Measurements from ENCODE around the gene SELENOW. TPM values are rescaled to one million over a fixed set of nuclear protein-coding genes. Genes with fewer than 3 reads are reported as not detected.

SELENOW gene
- total and polyA plus RNA-seq, 2 of the 8 experiments (the other 6 are each of a cell fraction or from before 2014, with no cell fraction given), result 371 to 588 TPM

- H2AK5ac ChIP-seq (ENCODE audit: low read depth, low read length), result no peak overlapping the region
- H3K23ac ChIP-seq (ENCODE audit: insufficient read length), result no peak overlapping the region
- H3K27ac ChIP-seq (ENCODE audit: low read depth, low read length), result no peak overlapping the region
- no peaks in the 10 kb centered on the region for H3K36me3 ChIP-seq (ENCODE audit: control insufficient read depth in 2 of 4, insufficient read depth in 4 of 4, low read length in 3 of 4)
- no peaks in the 10 kb centered on the region for H3K9me3 ChIP-seq (ENCODE audit: insufficient read depth in 2 of 2, low read depth in 1 of 2, low read length in 1 of 2)
- H3K79me1 ChIP-seq (ENCODE audit: low read depth, low read length), result no peaks in the 10 kb centered on the region
- no peak overlapping the region for H4K5ac ChIP-seq (ENCODE audit: insufficient read length, low read depth, low read length)
- no peak overlapping the region for H4K8ac ChIP-seq (ENCODE audit: extremely low read depth, insufficient read depth, low read length)
- no peak overlapping the region for H3K14ac ChIP-seq (ENCODE audit: insufficient read length)
- no peaks in the 10 kb centered on the region for H3K4me1 ChIP-seq (replicated peaks in 1 of 4; ENCODE audit: control insufficient read depth in 3 of 4, insufficient read depth in 4 of 4, low read length in 3 of 4)
- H2BK20ac ChIP-seq (ENCODE audit: low read length), result no peak overlapping the region
- no peak overlapping the region for H3K4me3 ChIP-seq (ENCODE audit: extremely low read depth in 1 of 4, insufficient read depth in 2 of 4, low read depth in 3 of 4, low read length in 4 of 4)
- no peak overlapping the region for H3K4me2 ChIP-seq (ENCODE audit: insufficient read depth in 1 of 2, low read depth in 2 of 2, low read length in 2 of 2)
- 90% methylated on average over 6 of the region's 6 CpGs; no CpG with 5 or more reads in 1 of the 2 experiments for WGBS, 2 experiments (ENCODE audit: extremely low coverage in 1 of 2, insufficient coverage in 1 of 2, insufficient read length in 1 of 2, insufficient replicate concordance in 2 of 2, low coverage in 1 of 2, low lambda C conversion rate in 2 of 2, missing lambda C conversion rate in 1 of 2)
- no peak overlapping the region for H3K9ac ChIP-seq (replicated peaks in 1 of 4; ENCODE audit: extremely low read depth in 1 of 4, low read depth in 3 of 4, low read length in 3 of 4)
- no peak overlapping the region for H2BK12ac ChIP-seq (ENCODE audit: low read depth, low read length)
- FAIRE-seq, result no peak
- H3K27me3 ChIP-seq (replicated peaks in 1 of 4; ENCODE audit: control insufficient read depth in 3 of 4, extremely low read depth in 1 of 4, insufficient read depth in 3 of 4, low read length in 3 of 4), result no peaks in the 10 kb centered on the region
- H3K56ac ChIP-seq (replicated peaks; ENCODE audit: insufficient read length, low read depth, low read length), result no peak overlapping the region
- no peak overlapping the region for H2BK15ac ChIP-seq (ENCODE audit: low read length)
- no peaks in the 10 kb centered on the region for H3K79me2 ChIP-seq (ENCODE audit: control insufficient read depth in 1 of 2, insufficient read depth in 2 of 2, low read length in 2 of 2)
- no peak overlapping the region for H2AFZ ChIP-seq (ENCODE audit: low read length)
- POLR2A ChIA-PET (ENCODE audit: partially characterized antibody), result interaction anchor here (0.6 to 0.8 kb wide), 3 partner anchors 46 to 70 kb away, joined by 3 to 8 read pairs (median 4); no protein-coding TSS in a partner anchor
- DNase-seq (ENCODE audit: low read depth in 1 of 2, low spot score in 2 of 2), result no peak
- CTCF ChIA-PET (ENCODE audit: partially characterized antibody), result interaction anchor here (0.8 to 4.6 kb wide), 11 partner anchors 9 to 100 kb away, joined by 3 to 19 read pairs (median 5); no protein-coding TSS in a partner anchor
- no peak overlapping the region for H3K4ac ChIP-seq (replicated peaks; ENCODE audit: insufficient read length, low read depth, low read length)
- H4K20me1 ChIP-seq (replicated peaks in 1 of 2; ENCODE audit: control insufficient read depth in 1 of 2, insufficient read depth in 2 of 2, low read length in 2 of 2), result no peaks in the 10 kb centered on the region
- no peak overlapping the region for H2BK120ac ChIP-seq (replicated peaks; ENCODE audit: low read depth, low read length)
- H3K18ac ChIP-seq (ENCODE audit: extremely low read depth, low read length), result no peak overlapping the region
- H2BK5ac ChIP-seq (ENCODE audit: low read depth, low read length), result no peak overlapping the region
- H4K91ac ChIP-seq (replicated peaks; ENCODE audit: insufficient read length, low read length), result no peak overlapping the region
- H3K23me2 ChIP-seq (ENCODE audit: low read depth, low read length), result no peaks in the 10 kb centered on the region
- TF ChIP-seq POLR2A (IDR thresholded peaks at IDR 0.05; ENCODE audit: control extremely low read depth in 1 of 2, low read depth in 2 of 2, low read length in 2 of 2), result no peak
- TF ChIP-seq TBP (IDR thresholded peaks at IDR 0.05; ENCODE audit: low read depth, low read length), result no peak
- no peak for TF ChIP-seq ZNF274 (IDR thresholded peaks at IDR 0.05; ENCODE audit: borderline replicate concordance, extremely low read depth, low read length)
- TF ChIP-seq KDM5A (IDR thresholded peaks at IDR 0.05; ENCODE audit: low read length), result no peak
- no peak for TF ChIP-seq NRF1 (IDR thresholded peaks at IDR 0.05; ENCODE audit: low read depth, low read length)
- no peak for TF ChIP-seq GTF2F1 (IDR thresholded peaks at IDR 0.05; ENCODE audit: borderline replicate concordance, low read depth, low read length)
- no peak for TF ChIP-seq JUND (IDR thresholded peaks at IDR 0.05; ENCODE audit: low read length)
- TF ChIP-seq CTCF (IDR thresholded peaks at IDR 0.05; ENCODE audit: control extremely low read depth in 1 of 3, insufficient read depth in 1 of 3, low read depth in 1 of 3, low read length in 3 of 3), result no peak
- no peak for TF ChIP-seq CTBP2 (IDR thresholded peaks at IDR 0.05; ENCODE audit: borderline replicate concordance, insufficient read depth, insufficient read length, low read length)
- no peak for TF ChIP-seq CHD2 (IDR thresholded peaks at IDR 0.05; ENCODE audit: low read length)
- no peak for TF ChIP-seq NANOG (IDR thresholded peaks at IDR 0.05; ENCODE audit: insufficient read depth, low read depth, low read length, poor library complexity, severe bottlenecking)
- no peak for TF ChIP-seq KDM4A (IDR thresholded peaks at IDR 0.05; ENCODE audit: low read depth, low read length, severe bottlenecking)
These were observed 27.9 kb downstream of the SELENOW start for GRCh38 chr19:47806435-47806834.

Measured in H1 (cell line).